ENCODE results near the gene PLA2R1. TPM values are rescaled to one million over a fixed set of nuclear protein-coding genes. Genes with fewer than 3 reads are reported as not detected.
A peak's percentile ranks its signal among the peaks of the same experiment; 100 is the strongest.

Gene PLA2R1
- total RNA-seq, 2 donors from 2014 or later = 3.2 to 4.2 TPM

- no peak for DNase-seq
- no peak for ATAC-seq
- intact Hi-C loops (cut with DNase I) = no loop called here
These were observed 11.0 kb upstream of the PLA2R1 start for GRCh38 chr2:160073284-160073888.

GRCh38 chr2:160068906-160069305, 6.5 kb upstream of the PLA2R1 start:
- DNase-seq (no peak), ATAC-seq (no peak)
- intact Hi-C loops (cut with DNase I) = no loop called here

GRCh38 chr2:160064916-160065315, 2.5 kb upstream of the PLA2R1 start:
- intact Hi-C loops (cut with DNase I) = no loop called here
- ATAC-seq (no peak), DNase-seq (no peak)

GRCh38 chr2:160063879-160064612, 1.6 kb upstream of the PLA2R1 start:
- intact Hi-C loops (cut with DNase I) = no loop called here
- DNase-seq = no peak
- peak in 1 of 2 donors; percentile 53 for ATAC-seq

- DNase-seq (no peak), ATAC-seq (peak in 1 of 2 donors; percentile 6)
- intact Hi-C loops (cut with DNase I) = no loop called here
These were observed 856 bp upstream of the PLA2R1 start for GRCh38 chr2:160063271-160063670.

GRCh38 chr2:160061944-160062291, 497 bp downstream of the PLA2R1 start:
- ATAC-seq = peak; percentile 13 to 42
- intact Hi-C loops (cut with DNase I) = no loop called here
- DNase-seq = peak; percentile 31

- DNase-seq (no peak), ATAC-seq (no peak)
- intact Hi-C loops (cut with DNase I) = no loop called here
These were observed 882 bp downstream of the PLA2R1 start for GRCh38 chr2:160061533-160061932.

GRCh38 chr2:160060297-160060696, 2.1 kb downstream of the PLA2R1 start:
- DNase-seq (no peak), ATAC-seq (no peak)
- intact Hi-C loops (cut with DNase I) = no loop called here

- no peak for ATAC-seq
- intact Hi-C loops (cut with DNase I) = no loop called here
- DNase-seq = no peak
These were observed 5.1 kb downstream of the PLA2R1 start for GRCh38 chr2:160057356-160057755.

GRCh38 chr2:160055726-160056108, 6.7 kb downstream of the PLA2R1 start:
- ATAC-seq (no peak), DNase-seq (no peak)
- intact Hi-C loops (cut with DNase I) = no loop called here

GRCh38 chr2:160054984-160055725, 7.3 kb downstream of the PLA2R1 start:
- intact Hi-C loops (cut with DNase I) = no loop called here
- no peak for DNase-seq
- ATAC-seq = peak in 1 of 2 donors; percentile 23

- intact Hi-C loops (cut with DNase I) = no loop called here
- DNase-seq (no peak), ATAC-seq (no peak)
These were observed 8.5 kb downstream of the PLA2R1 start for GRCh38 chr2:160053946-160054345.

- DNase-seq (no peak), ATAC-seq (no peak)
- intact Hi-C loops (cut with DNase I) = no loop called here
These were observed 9.9 kb downstream of the PLA2R1 start for GRCh38 chr2:160052531-160052930.

GRCh38 chr2:160051371-160051800, 11.0 kb downstream of the PLA2R1 start:
- ATAC-seq (no peak), DNase-seq (no peak)
- intact Hi-C loops (cut with DNase I) = no loop called here

GRCh38 chr2:160050147-160050546, 12.3 kb downstream of the PLA2R1 start:
- ATAC-seq = no peak
- intact Hi-C loops (cut with DNase I) = no loop called here

GRCh38 chr2:160045703-160046210, 16.7 kb downstream of the PLA2R1 start:
- ATAC-seq (no peak), DNase-seq (no peak)
- intact Hi-C loops (cut with DNase I) = no loop called here

More at GRCh38 chr2:160050147-160050546, 12.3 kb downstream of the PLA2R1 start:
- no peak for DNase-seq

- DNase-seq (no peak), ATAC-seq (no peak)
These were observed 17.7 kb downstream of the PLA2R1 start for GRCh38 chr2:160044728-160045127.

GRCh38 chr2:160043265-160043664, 19.1 kb downstream of the PLA2R1 start:
- ATAC-seq (no peak), DNase-seq (no peak)
- intact Hi-C loops (cut with DNase I) = no loop called here

More at GRCh38 chr2:160044728-160045127, 17.7 kb downstream of the PLA2R1 start:
- intact Hi-C loops (cut with DNase I) = no loop called here

GRCh38 chr2:160042054-160042453, 20.4 kb downstream of the PLA2R1 start:
- ATAC-seq (no peak), DNase-seq (no peak)
- intact Hi-C loops (cut with DNase I) = no loop called here

GRCh38 chr2:160041091-160041490, 21.3 kb downstream of the PLA2R1 start:
- no peak for ATAC-seq
- intact Hi-C loops (cut with DNase I) = no loop called here

More at GRCh38 chr2:160041091-160041490, 21.3 kb downstream of the PLA2R1 start:
- no peak for DNase-seq
